Natural killer cell treated with Interleukin-12 subunit alpha and Interleukin-12 subunit beta and Interleukin-15 and Interleukin-18, amount 100 ng/mL, for 72 hours (primary cell): ENCODE data around the gene CUL1. TPM values are rescaled to one million over a fixed set of nuclear protein-coding genes. Genes with fewer than 3 reads are reported as not detected.

ENCODE experiments used
- ATAC-seq, 2 donors: fragments of 150-1000 bp; cut with Tn5 transposase in 1 of 2; sonication (Bioruptor Pico), chemical (Tn5 transposase) in 1 of 2; 2 replicates each; pipeline ENCODE4 v1.10.0; 2021
- DNase-seq: peaks from one replicate; pipeline ENCODE4 v3.0.0; 2022; ENCODE audit warnings: low spot score
- H3K27ac Mint-ChIP-seq, 2 donors: 1 replicate in 1 of 2; 2 replicates in 1 of 2; pipeline ENCODE4 v1.8.0; 2022; ENCODE audit warnings: mixed read lengths in 2 of 2, mild to moderate bottlenecking in 1 of 2, moderate library complexity in 1 of 2
- H3K27me3 Mint-ChIP-seq, 2 donors: 1 replicate in 1 of 2; 2 replicates in 1 of 2; pipeline ENCODE4 v1.8.0; 2022; ENCODE audit warnings: mixed read lengths in 2 of 2
- H3K36me3 Mint-ChIP-seq: one replicate; pipeline ENCODE4 v1.8.0; 2022; ENCODE audit warnings: mixed read lengths
- H3K4me1 Mint-ChIP-seq, 2 donors: 1 replicate in 1 of 2; 2 replicates in 1 of 2; pipeline ENCODE4 v1.8.0; 2022; ENCODE audit warnings: low read depth in 2 of 2, mixed read lengths in 2 of 2, mild to moderate bottlenecking in 1 of 2
- H3K4me3 Mint-ChIP-seq: one replicate; pipeline ENCODE4 v1.8.0; 2022; ENCODE audit warnings: mixed read lengths
- H3K9me3 Mint-ChIP-seq: 2 replicates; pipeline ENCODE4 v1.8.0; 2022; ENCODE audit warnings: mixed read lengths
- total RNA-seq, 2 donors: library from RNA; stranded (reverse); gene quantifications; one replicate each; pipeline ENCODE4 v1.2.3, GENCODE V29; 2022

Gene CUL1
- total RNA-seq: 10 to 100 TPM; 59.5 to 69.5 TPM

- H3K9me3 Mint-ChIP-seq: no peaks in the 10 kb centered on the region
- H3K36me3 Mint-ChIP-seq: peaks cover 7% of the 10 kb centered on the region
- H3K4me3 Mint-ChIP-seq: peak within 1 kb of the TSS; percentile 97
- peaks cover 51 to 64% of the 10 kb centered on the region in 2 donors for H3K4me1 Mint-ChIP-seq
- DNase-seq (peak; percentile 89), ATAC-seq (peak; percentile 86 to 91)
- H3K27me3 Mint-ChIP-seq: no peaks in the 10 kb centered on the region
- H3K27ac Mint-ChIP-seq: peak within 1 kb of the TSS; percentile 90 to 93
Measured at GRCh38 chr7:148698397-148699023, at the start of gene CUL1. TSS of gene CUL1 (plus strand) at chr7:148698903. CDS start at chr7:148730123, 31,220 bp downstream.

- no peaks in the 10 kb centered on the region for H3K4me1 Mint-ChIP-seq
- H3K36me3 Mint-ChIP-seq: no peaks in the 10 kb centered on the region
- no peak overlapping the region for H3K27ac Mint-ChIP-seq
- no peaks in the 10 kb centered on the region for H3K9me3 Mint-ChIP-seq
- no peak overlapping the region for H3K4me3 Mint-ChIP-seq
- H3K27me3 Mint-ChIP-seq: peaks cover 9 to 15% of the 10 kb centered on the region in 2 donors
- DNase-seq: no peak
- no peak for ATAC-seq
Measured at GRCh38 chr7:148650232-148650858, 48.4 kb upstream of the CUL1 start.

- no peak for ATAC-seq
- Mint-ChIP-seq H3K27ac (no peak overlapping the region), H3K27me3 (peaks cover 0 to 9% of the 10 kb centered on the region in 2 donors), H3K9me3 (no peaks in the 10 kb centered on the region), H3K4me3 (no peak overlapping the region), H3K36me3 (no peaks in the 10 kb centered on the region), H3K4me1 (no peaks in the 10 kb centered on the region)
- no peak for DNase-seq
Measured at GRCh38 chr7:148652773-148653172, 45.9 kb upstream of the CUL1 start.

GRCh38 chr7:148657929-148658328 lies 40.8 kb upstream of the CUL1 start:
- Mint-ChIP-seq H3K27ac (no peak overlapping the region), H3K9me3 (no peaks in the 10 kb centered on the region), H3K36me3 (no peaks in the 10 kb centered on the region), H3K4me3 (no peak overlapping the region), H3K27me3 (peaks cover 0 to 2% of the 10 kb centered on the region in 2 donors), H3K4me1 (peaks cover 0 to 5% of the 10 kb centered on the region in 2 donors)
- no peak for DNase-seq
- ATAC-seq: no peak

GRCh38 chr7:148661471-148661870 lies 37.2 kb upstream of the CUL1 start:
- DNase-seq (no peak), ATAC-seq (no peak)
- Mint-ChIP-seq H3K4me1 (peaks cover 0 to 5% of the 10 kb centered on the region in 2 donors), H3K27me3 (peaks cover under 1 to 6% of the 10 kb centered on the region in 2 donors), H3K4me3 (no peak overlapping the region), H3K36me3 (no peaks in the 10 kb centered on the region), H3K9me3 (no peaks in the 10 kb centered on the region), H3K27ac (no peak overlapping the region)

- Mint-ChIP-seq H3K36me3 (no peaks in the 10 kb centered on the region), H3K4me1 (peaks cover 2 to 5% of the 10 kb centered on the region in 2 donors), H3K4me3 (no peak overlapping the region), H3K27me3 (peaks cover 4 to 12% of the 10 kb centered on the region in 2 donors), H3K9me3 (no peaks in the 10 kb centered on the region), H3K27ac (no peak overlapping the region)
- ATAC-seq (no peak), DNase-seq (no peak)
Measured at GRCh38 chr7:148662646-148663045, 36.1 kb upstream of the CUL1 start.

GRCh38 chr7:148664324-148664723 lies 34.4 kb upstream of the CUL1 start:
- no peak overlapping the region for H3K4me3 Mint-ChIP-seq
- H3K9me3 Mint-ChIP-seq: no peaks in the 10 kb centered on the region
- DNase-seq (no peak), ATAC-seq (no peak)
- no peaks in the 10 kb centered on the region for H3K36me3 Mint-ChIP-seq
- H3K27me3 Mint-ChIP-seq: peaks cover 7 to 15% of the 10 kb centered on the region in 2 donors
- H3K27ac Mint-ChIP-seq: no peak overlapping the region
- peaks cover 2 to 5% of the 10 kb centered on the region in 2 donors for H3K4me1 Mint-ChIP-seq

GRCh38 chr7:148665221-148665620 lies 33.5 kb upstream of the CUL1 start:
- ATAC-seq (no peak), DNase-seq (no peak)
- Mint-ChIP-seq H3K4me1 (peaks cover 2 to 5% of the 10 kb centered on the region in 2 donors), H3K36me3 (no peaks in the 10 kb centered on the region), H3K9me3 (no peaks in the 10 kb centered on the region), H3K27ac (no peak overlapping the region), H3K27me3 (peaks cover 9 to 19% of the 10 kb centered on the region in 2 donors), H3K4me3 (no peak overlapping the region)

GRCh38 chr7:148669927-148670326 lies 28.8 kb upstream of the CUL1 start:
- Mint-ChIP-seq H3K27ac (no peak overlapping the region), H3K4me1 (peaks cover 0 to 2% of the 10 kb centered on the region in 2 donors), H3K9me3 (no peaks in the 10 kb centered on the region), H3K27me3 (peaks cover 11 to 24% of the 10 kb centered on the region in 2 donors), H3K4me3 (no peak overlapping the region), H3K36me3 (no peaks in the 10 kb centered on the region)
- DNase-seq (no peak), ATAC-seq (no peak)

GRCh38 chr7:148670374-148670773 lies 28.3 kb upstream of the CUL1 start:
- H3K4me1 Mint-ChIP-seq: peaks cover 0 to 2% of the 10 kb centered on the region in 2 donors
- peaks cover 14 to 19% of the 10 kb centered on the region in 2 donors for H3K27me3 Mint-ChIP-seq
- DNase-seq: no peak
- no peak overlapping the region for H3K27ac Mint-ChIP-seq
- H3K36me3 Mint-ChIP-seq: no peaks in the 10 kb centered on the region
- H3K4me3 Mint-ChIP-seq: no peak overlapping the region
- H3K9me3 Mint-ChIP-seq: no peaks in the 10 kb centered on the region
- ATAC-seq: no peak

GRCh38 chr7:148670807-148671206 lies 27.9 kb upstream of the CUL1 start:
- Mint-ChIP-seq H3K4me3 (no peak overlapping the region), H3K36me3 (no peaks in the 10 kb centered on the region), H3K27ac (no peak overlapping the region), H3K4me1 (peaks cover 0 to 2% of the 10 kb centered on the region in 2 donors), H3K27me3 (peaks cover 14 to 18% of the 10 kb centered on the region in 2 donors), H3K9me3 (no peaks in the 10 kb centered on the region)
- no peak for ATAC-seq
- DNase-seq: no peak

GRCh38 chr7:148672041-148672440 lies 26.7 kb upstream of the CUL1 start:
- peaks cover 14 to 23% of the 10 kb centered on the region in 2 donors for H3K27me3 Mint-ChIP-seq
- no peaks in the 10 kb centered on the region for H3K36me3 Mint-ChIP-seq
- H3K4me3 Mint-ChIP-seq: no peak overlapping the region
- H3K27ac Mint-ChIP-seq: no peak overlapping the region
- ATAC-seq (no peak), DNase-seq (no peak)
- no peaks in the 10 kb centered on the region for H3K9me3 Mint-ChIP-seq
- H3K4me1 Mint-ChIP-seq: peaks cover 0 to 2% of the 10 kb centered on the region in 2 donors

- Mint-ChIP-seq H3K4me1 (no peaks in the 10 kb centered on the region), H3K27me3 (peaks cover 15 to 25% of the 10 kb centered on the region in 2 donors), H3K4me3 (no peak overlapping the region), H3K9me3 (no peaks in the 10 kb centered on the region), H3K36me3 (no peaks in the 10 kb centered on the region), H3K27ac (no peak overlapping the region)
- DNase-seq (no peak), ATAC-seq (no peak)
Measured at GRCh38 chr7:148674689-148675088, 24.0 kb upstream of the CUL1 start.

- no peaks in the 10 kb centered on the region for H3K4me1 Mint-ChIP-seq
- no peak overlapping the region for H3K27ac Mint-ChIP-seq
- DNase-seq: no peak
- H3K27me3 Mint-ChIP-seq: peaks cover 14 to 17% of the 10 kb centered on the region in 2 donors
- H3K36me3 Mint-ChIP-seq: no peaks in the 10 kb centered on the region
- no peaks in the 10 kb centered on the region for H3K9me3 Mint-ChIP-seq
- no peak overlapping the region for H3K4me3 Mint-ChIP-seq
- no peak for ATAC-seq
Measured at GRCh38 chr7:148676291-148676690, 22.4 kb upstream of the CUL1 start.
